Stimulated activated CD8-positive, alpha-beta memory T cell treated with anti-CD3 and anti-CD28 coated beads, Interleukin-4, amount 100 ng/mL, for 24 hours (primary cell): ENCODE data around the gene GPX1.
"Not testable (repeated sequence)": the region's sequence is repeated elsewhere in the genome, so short reads cannot be mapped to it uniquely, and the experiment has no call there.

Experiments used
- DNase-seq: peaks from one replicate; pipeline ENCODE4 v3.0.0-alpha.2; 2020; ENCODE audit warnings: low read depth

The GPX1 gene

GRCh38 chr3:49358217-49358883 is at the start of gene GPX1:
Gene GPX1, minus strand, starts transcription at chr3:49358353. Its CDS starts 75 bp downstream, at chr3:49358278.
- DNase-seq: peak; percentile 81

GRCh38 chr3:49406571-49407565 is 48.7 kb upstream of the GPX1 start:
- DNase-seq: no peak

DNA sequence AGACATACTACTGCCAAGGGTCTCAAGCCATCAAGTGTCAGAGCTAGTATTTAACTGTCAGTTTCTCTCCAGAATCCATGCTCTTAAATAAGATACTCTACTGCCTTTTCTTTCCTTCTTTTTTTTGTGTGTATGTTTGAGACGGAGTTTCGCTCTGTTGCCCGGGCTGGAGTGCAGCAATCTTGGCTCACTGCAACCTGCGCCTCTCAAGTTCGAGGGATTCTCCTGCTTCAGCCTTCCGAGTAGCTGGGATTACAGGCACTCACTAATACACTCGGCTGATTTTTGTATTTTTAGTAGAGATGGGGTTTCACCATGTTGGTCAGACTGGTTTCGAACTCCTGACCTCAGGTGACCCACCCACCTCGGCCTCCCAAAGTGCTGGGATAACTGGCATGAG is 47.4 kb upstream of the GPX1 start:
- not testable (repeated sequence) for DNase-seq

- DNase-seq: no peak
These were observed 45.7 kb upstream of the GPX1 start for GRCh38 chr3:49403891-49404290.

GRCh38 chr3:49401766-49402165 is 43.6 kb upstream of the GPX1 start:
- DNase-seq: no peak

GRCh38 chr3:49399461-49399860 is 41.3 kb upstream of the GPX1 start:
- DNase-seq: no peak

DNA sequence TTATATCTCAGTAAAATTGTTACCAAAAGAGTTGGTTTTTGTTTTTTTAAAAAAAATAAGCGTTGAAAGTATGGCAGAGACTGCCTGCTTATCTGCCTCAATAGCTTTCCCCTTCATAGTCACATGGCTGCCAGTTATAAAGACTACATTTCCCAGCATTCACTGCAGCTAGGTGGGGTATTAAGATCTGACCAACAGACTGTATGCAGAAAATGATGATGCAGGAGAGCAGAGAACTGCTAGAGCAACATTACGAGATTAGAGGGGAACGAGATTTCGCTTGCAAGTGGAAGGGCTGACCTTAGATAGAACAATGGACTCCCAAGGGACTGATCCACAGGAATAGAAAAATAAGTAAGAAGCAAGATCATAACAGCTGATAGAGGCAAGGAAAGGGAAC is 39.3 kb upstream of the GPX1 start:
- DNase-seq: no peak

- not testable (repeated sequence) for DNase-seq
These were observed 33.2 kb upstream of the GPX1 start for GRCh38 chr3:49391310-49391709.

DNA sequence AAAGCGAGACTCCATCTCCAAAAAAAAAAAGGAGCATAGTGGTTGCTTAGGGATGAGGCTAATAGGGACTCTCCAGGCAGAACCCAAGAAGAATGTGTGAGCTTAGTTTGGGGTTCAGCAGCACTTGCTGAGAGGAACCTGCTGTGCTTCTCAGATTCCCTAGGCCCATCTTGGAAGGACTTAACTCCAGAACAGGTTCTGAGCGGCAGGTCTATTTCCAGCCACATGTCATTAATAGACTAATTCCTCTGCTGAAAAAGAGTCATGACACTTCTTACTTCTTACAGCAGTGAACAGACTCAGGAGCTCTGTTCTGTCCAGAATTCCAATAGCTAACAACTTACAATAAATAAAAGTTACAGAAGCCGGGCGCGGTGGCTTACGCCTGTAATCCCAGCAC is 31.1 kb upstream of the GPX1 start:
- no peak for DNase-seq

DNA sequence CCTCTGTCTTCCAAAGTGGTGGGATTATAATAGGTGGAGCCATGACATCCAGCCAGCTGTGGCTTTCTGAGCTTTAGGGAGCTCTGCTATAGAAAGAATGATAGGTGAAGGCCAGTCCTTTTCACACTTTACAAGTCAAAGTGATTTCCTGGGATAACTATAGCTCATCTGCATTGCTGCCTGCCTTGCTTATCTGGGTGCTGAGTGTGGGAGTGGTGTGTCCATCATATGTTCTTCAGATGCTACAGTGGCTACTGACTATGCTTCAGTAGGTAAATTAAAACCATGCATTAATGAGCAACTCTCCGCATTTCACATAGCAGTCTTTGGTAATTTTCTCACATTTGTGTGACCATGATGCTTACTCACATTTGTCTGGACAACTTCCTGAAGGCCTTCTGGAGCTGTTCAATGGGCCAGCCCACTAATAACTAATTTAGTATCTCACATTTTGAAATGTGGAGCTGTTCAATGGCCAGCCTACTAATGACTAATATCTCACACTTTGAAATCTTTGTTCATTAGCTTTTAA is 30.2 kb upstream of the GPX1 start:
- no peak for DNase-seq

GRCh38 chr3:49387721-49388120 is 29.6 kb upstream of the GPX1 start:
- DNase-seq: no peak

- DNase-seq: no peak
These were observed 28.1 kb upstream of the GPX1 start for GRCh38 chr3:49386056-49386756.

GRCh38 chr3:49385617-49386016 is 27.5 kb upstream of the GPX1 start:
- DNase-seq: no peak

GRCh38 chr3:49383387-49383786 is 25.2 kb upstream of the GPX1 start:
- no peak for DNase-seq

- DNase-seq: no peak
These were observed 20.2 kb upstream of the GPX1 start for GRCh38 chr3:49378249-49378895.

DNA sequence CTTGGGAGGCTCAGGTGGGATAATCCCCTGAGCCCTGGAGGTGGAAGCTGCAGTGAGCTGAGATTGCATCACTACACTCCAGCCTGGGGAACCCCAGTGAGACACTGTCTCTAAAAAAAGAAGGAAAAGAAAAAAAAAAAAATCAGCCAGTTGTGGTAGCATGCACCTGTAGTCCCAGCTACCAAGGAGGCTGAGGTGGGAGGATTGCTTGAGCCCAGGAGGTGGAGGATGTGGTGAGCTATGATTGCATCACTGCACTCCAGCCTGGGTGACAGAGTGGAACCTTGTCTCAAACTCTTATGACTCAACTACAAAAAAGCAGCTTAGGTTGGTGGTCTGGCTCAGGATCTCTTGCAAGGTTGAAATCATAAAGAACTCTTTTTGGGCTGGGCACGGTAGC is 19.3 kb upstream of the GPX1 start:
- DNase-seq: peak; percentile 22

GRCh38 chr3:49371946-49372345 is 13.8 kb upstream of the GPX1 start:
- DNase-seq: no peak

DNA sequence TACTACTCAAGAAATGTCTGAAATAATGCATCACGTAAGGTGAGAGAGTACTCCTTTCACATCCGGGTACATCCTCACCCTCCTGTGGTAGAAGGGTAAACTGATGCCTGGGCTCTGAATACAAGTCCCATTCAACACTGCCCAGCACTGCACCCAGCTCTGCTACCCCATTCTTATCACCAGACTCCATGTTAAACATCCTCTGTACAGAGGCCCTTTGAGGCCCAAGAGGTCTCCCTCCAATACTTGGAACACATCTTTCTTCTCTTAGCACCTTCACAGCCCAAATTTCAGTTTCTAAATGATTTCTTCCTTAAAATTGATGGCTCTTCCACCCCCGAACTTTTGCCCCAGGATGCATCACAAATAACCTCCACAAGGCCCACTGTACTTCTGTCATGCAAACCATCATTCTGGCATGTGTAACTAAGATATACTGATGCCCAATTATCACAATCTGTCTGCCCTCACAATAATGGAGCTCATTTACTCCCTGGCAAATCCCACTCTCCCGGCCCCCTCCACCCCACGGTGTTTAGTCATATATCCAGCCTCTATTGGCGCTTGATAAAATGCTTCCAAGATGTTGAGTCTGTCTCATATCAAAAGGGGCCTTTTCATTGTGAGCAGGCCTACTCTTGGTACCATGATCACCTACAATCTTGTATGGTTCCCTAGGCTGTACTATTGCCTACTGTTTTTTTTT is 12.6 kb upstream of the GPX1 start:
- DNase-seq: no peak

- DNase-seq: no peak
These were observed 4.4 kb upstream of the GPX1 start for GRCh38 chr3:49362561-49362960.

GRCh38 chr3:49359623-49360022 is 1.5 kb upstream of the GPX1 start:
- no peak for DNase-seq

GRCh38 chr3:49358884-49359225 is 702 bp upstream of the GPX1 start:
- DNase-seq: no peak
